CD4-positive, alpha-beta T cell treated with Interleukin-10 for 1 hour (primary cell): Measurements from ENCODE around the gene SLC5A1.
"Not testable (repeated sequence)": the region's sequence is repeated elsewhere in the genome, so short reads cannot be mapped to it uniquely, and the experiment has no call there.

Source experiments
- DNase-seq: peaks from one replicate; pipeline ENCODE4 v3.0.0-alpha.2; 2020

Gene SLC5A1

DNA sequence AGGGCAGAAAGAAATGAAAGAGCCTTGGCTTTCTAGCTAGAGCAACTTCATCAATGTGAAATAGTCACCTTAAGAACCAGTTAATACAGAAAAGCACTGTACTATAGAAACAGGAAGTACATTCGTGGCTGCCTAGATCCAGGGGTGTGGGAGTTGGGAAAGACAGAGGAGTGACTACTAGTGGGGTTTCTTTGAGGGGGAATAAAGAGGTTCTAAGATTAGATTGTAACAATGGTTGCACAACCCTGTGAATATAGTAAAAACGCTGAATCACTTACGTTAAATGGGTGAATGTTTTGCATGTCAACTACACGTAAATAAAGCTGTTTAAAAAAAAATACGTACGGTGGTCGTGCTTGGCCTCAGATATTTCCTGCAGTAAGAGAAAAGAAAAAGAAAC lies 107.6 kb downstream of the SLC5A1 start:
- DNase-seq = not testable (repeated sequence)

- DNase-seq = not testable (repeated sequence)
Measured at GRCh38 chr22:32151641-32152040, 108.6 kb downstream of the SLC5A1 start.

- DNase-seq = not testable (repeated sequence)
Measured at GRCh38 chr22:32154727-32155126, 111.7 kb downstream of the SLC5A1 start.

DNA sequence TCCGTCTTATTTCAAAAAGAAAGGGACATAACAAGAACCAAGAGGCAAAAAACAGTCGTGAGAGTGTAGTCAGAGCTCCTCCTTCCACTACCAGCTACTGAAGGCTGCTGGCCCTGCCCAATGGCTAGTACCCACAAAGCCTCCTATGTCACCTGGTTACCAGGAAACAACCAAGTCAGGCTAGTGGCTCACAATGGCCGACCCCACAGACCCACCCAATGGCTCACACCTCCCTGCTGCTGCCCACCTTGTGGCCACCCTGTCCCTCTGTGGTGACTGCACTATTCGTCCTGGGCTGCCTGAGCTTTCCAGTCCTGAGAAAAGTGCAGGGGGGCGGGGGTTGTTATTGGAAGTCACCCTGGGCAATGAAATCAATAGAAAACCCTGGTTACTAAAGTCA lies 114.6 kb downstream of the SLC5A1 start:
- DNase-seq = not testable (repeated sequence)

- no peak for DNase-seq
Measured at GRCh38 chr22:32158712-32159533, 115.9 kb downstream of the SLC5A1 start, which contains the start of gene C22orf42. Gene C22orf42 (minus strand): TSS chr22:32159303. CDS start chr22:32159215, 88 bp downstream.

- not testable (repeated sequence) for DNase-seq
Measured at GRCh38 chr22:32160411-32160810, 117.3 kb downstream of the SLC5A1 start.
